ENCODE results near the gene TPCN1. TPM values are rescaled to one million over a fixed set of nuclear protein-coding genes. Genes with fewer than 3 reads are reported as not detected.

The TPCN1 gene
- total and polyA plus RNA-seq, 2 of the 13 experiments (the other 11 are each of a cell fraction or from before 2014, with no cell fraction given) = 8.0 to 26.8 TPM

- ChIA-PET POLR2A (no interaction called here), CTCF (ENCODE audit: low intra/inter-chr PET ratio, low total read pairs) (no interaction called here)
- DNase-seq (ENCODE audit: low spot score) (no peak), ATAC-seq (no peak), FAIRE-seq (no peak)
- TF ChIP-seq ZNF891 (CRISPR knock-in tag; IDR thresholded peaks at IDR 0.05) (no peak), CBX1 (IDR thresholded peaks at IDR 0.05; ENCODE audit: low read depth) (no peak), ZNF232 (CRISPR knock-in tag; IDR thresholded peaks at IDR 0.05; ENCODE audit: borderline replicate concordance) (no peak), ZFP37 (CRISPR knock-in tag; IDR thresholded peaks at IDR 0.05; ENCODE audit: borderline replicate concordance) (no peak), FOXA3 (CRISPR knock-in tag; IDR thresholded peaks at IDR 0.05) (no peak), ZSCAN12 (CRISPR knock-in tag; IDR thresholded peaks at IDR 0.05) (no peak)
- TF ChIP-seq, protein P1, sequence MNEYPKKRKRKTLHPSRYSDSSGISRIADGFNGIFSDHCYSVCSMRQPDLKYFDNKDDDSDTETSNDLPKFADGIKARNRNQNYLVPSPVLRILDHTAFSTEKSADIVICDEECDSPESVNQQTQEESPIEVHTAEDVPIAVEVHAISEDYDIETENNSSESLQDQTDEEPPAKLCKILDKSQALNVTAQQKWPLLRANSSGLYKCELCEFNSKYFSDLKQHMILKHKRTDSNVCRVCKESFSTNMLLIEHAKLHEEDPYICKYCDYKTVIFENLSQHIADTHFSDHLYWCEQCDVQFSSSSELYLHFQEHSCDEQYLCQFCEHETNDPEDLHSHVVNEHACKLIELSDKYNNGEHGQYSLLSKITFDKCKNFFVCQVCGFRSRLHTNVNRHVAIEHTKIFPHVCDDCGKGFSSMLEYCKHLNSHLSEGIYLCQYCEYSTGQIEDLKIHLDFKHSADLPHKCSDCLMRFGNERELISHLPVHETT (CRISPR knock-in tag; conservative IDR thresholded peaks at IDR 0.05) = no peak
- TF ChIP-seq, protein P2, sequence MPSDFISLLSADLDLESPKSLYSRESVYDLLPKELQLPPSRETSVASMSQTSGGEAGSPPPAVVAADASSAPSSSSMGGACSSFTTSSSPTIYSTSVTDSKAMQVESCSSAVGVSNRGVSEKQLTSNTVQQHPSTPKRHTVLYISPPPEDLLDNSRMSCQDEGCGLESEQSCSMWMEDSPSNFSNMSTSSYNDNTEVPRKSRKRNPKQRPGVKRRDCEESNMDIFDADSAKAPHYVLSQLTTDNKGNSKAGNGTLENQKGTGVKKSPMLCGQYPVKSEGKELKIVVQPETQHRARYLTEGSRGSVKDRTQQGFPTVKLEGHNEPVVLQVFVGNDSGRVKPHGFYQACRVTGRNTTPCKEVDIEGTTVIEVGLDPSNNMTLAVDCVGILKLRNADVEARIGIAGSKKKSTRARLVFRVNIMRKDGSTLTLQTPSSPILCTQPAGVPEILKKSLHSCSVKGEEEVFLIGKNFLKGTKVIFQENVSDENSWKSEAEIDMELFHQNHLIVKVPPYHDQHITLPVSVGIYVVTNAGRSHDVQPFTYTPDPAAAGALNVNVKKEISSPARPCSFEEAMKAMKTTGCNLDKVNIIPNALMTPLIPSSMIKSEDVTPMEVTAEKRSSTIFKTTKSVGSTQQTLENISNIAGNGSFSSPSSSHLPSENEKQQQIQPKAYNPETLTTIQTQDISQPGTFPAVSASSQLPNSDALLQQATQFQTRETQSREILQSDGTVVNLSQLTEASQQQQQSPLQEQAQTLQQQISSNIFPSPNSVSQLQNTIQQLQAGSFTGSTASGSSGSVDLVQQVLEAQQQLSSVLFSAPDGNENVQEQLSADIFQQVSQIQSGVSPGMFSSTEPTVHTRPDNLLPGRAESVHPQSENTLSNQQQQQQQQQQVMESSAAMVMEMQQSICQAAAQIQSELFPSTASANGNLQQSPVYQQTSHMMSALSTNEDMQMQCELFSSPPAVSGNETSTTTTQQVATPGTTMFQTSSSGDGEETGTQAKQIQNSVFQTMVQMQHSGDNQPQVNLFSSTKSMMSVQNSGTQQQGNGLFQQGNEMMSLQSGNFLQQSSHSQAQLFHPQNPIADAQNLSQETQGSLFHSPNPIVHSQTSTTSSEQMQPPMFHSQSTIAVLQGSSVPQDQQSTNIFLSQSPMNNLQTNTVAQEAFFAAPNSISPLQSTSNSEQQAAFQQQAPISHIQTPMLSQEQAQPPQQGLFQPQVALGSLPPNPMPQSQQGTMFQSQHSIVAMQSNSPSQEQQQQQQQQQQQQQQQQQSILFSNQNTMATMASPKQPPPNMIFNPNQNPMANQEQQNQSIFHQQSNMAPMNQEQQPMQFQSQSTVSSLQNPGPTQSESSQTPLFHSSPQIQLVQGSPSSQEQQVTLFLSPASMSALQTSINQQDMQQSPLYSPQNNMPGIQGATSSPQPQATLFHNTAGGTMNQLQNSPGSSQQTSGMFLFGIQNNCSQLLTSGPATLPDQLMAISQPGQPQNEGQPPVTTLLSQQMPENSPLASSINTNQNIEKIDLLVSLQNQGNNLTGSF (CRISPR knock-in tag; IDR thresholded peaks at IDR 0.05) = no peak
- Histone ChIP-seq H3K79me2 (ENCODE audit: insufficient read depth, low read length) (no peaks in the 10 kb centered on the region), H2AFZ (ENCODE audit: low read length) (no peak overlapping the region), H3K4me2 (ENCODE audit: low read depth, low read length) (no peak overlapping the region), H3K27me3 (ENCODE audit: control insufficient read depth in 1 of 2, insufficient read depth in 2 of 2, low read length in 2 of 2) (no peaks in the 10 kb centered on the region), H3K27ac (ENCODE audit: extremely low read length, insufficient read depth, low read length) (no peak overlapping the region), H4K20me1 (ENCODE audit: insufficient read depth, low read length) (no peaks in the 10 kb centered on the region), H3K9ac (ENCODE audit: insufficient read depth, low read depth, low read length) (no peak overlapping the region), H3K4me3 (replicated peaks in 1 of 3; ENCODE audit: insufficient read depth in 1 of 3, low read depth in 2 of 3, low read length in 3 of 3) (no peak overlapping the region), H3K9me3 (ENCODE audit: low read length) (no peaks in the 10 kb centered on the region), H3K4me1 (ENCODE audit: insufficient read depth, low read length) (peaks cover 42% of the 10 kb centered on the region), H3K36me3 (replicated peaks in 1 of 2; ENCODE audit: control insufficient read depth in 1 of 2, insufficient read depth in 2 of 2, low read length in 2 of 2) (peaks cover 0 to 3% of the 10 kb centered on the region in 2 experiments; a peak in 2 of 5 replicates)
- 95% methylated on average over 10 of the region's 12 CpGs for WGBS (ENCODE audit: low lambda C conversion rate)
- no TSS peak for BruUV-seq (replicated peaks)
- intact Hi-C loops (cut with micrococcal nuclease; ENCODE audit: unreplicated experiment) (no loop called here), in situ Hi-C loops (cut with HindIII; ENCODE audit: extremely low pct_ligation_motif_present, low pct_unique_long_range_greater_than_20kb) (no loop called here)
These were observed 28.3 kb downstream of the TPCN1 start for GRCh38 chr12:113249546-113249945.
